LNCaP clone FGC (cell line): ENCODE data around the gene CKM.

Experiments
- DNase-seq: peaks from one replicate; pipeline ENCODE4 v3.0.0-alpha.2; 2011; ENCODE audit warnings: low read depth
- H3K4me3 ChIP-seq: 2 replicates; pipeline ENCODE4 v1.5.1; 2011; ENCODE audit warnings: mild to moderate bottlenecking, low read depth, low read length, control low read depth
- TF ChIP-seq, protein P1 (sequence below): IDR thresholded peaks from 2 replicates; pipeline ENCODE4 v1.5.1; 2012; ENCODE audit warnings: mild to moderate bottlenecking; ENCODE audit not compliant: control insufficient read depth, insufficient read depth; ENCODE audit errors: extremely low read depth

CKM gene

DNA sequence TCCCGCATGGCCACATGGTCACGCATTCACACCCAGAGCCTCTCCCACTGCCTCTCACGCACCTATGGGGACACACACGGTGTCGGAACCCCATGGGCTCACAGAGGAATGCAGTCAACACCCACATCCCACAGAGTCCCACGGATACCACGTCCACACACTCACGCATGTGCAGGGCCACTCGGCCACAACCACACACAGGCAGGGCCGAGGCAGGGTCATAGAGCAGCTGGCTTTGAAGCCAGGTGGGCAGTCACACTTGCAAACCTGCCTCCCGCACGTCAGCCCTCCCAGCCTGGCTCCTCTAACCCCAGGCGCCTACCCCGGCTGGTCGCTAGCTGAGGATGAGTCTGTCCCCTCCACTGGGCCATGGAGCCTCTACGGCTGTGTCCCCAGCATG is 39.6 kb upstream of the CKM start:
- TF ChIP-seq, protein P1, sequence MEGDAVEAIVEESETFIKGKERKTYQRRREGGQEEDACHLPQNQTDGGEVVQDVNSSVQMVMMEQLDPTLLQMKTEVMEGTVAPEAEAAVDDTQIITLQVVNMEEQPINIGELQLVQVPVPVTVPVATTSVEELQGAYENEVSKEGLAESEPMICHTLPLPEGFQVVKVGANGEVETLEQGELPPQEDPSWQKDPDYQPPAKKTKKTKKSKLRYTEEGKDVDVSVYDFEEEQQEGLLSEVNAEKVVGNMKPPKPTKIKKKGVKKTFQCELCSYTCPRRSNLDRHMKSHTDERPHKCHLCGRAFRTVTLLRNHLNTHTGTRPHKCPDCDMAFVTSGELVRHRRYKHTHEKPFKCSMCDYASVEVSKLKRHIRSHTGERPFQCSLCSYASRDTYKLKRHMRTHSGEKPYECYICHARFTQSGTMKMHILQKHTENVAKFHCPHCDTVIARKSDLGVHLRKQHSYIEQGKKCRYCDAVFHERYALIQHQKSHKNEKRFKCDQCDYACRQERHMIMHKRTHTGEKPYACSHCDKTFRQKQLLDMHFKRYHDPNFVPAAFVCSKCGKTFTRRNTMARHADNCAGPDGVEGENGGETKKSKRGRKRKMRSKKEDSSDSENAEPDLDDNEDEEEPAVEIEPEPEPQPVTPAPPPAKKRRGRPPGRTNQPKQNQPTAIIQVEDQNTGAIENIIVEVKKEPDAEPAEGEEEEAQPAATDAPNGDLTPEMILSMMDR = no peak
- H3K4me3 ChIP-seq = no peak overlapping the region
- DNase-seq = no peak

DNA sequence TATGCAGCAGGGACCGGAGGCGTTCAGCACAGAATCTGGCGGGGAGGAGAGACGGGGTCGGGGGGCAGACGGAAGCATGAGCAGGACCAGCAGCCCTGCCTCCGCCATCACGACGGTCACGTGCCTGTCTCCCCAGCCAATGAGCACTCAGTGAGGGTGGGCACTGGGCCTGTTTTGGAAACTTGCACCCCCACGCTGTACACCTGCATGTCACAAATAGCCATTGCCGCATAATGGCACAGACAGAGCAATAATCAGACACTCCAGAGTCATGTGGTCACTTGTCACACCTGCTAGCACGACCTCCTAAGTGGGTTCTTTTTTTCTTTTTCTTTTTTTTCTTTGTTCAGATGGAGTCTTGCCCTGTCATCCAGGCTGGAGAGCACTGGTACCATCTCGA is 38.9 kb upstream of the CKM start:
- TF ChIP-seq, protein P1 = no peak
- no peak overlapping the region for H3K4me3 ChIP-seq
- no peak for DNase-seq

DNA sequence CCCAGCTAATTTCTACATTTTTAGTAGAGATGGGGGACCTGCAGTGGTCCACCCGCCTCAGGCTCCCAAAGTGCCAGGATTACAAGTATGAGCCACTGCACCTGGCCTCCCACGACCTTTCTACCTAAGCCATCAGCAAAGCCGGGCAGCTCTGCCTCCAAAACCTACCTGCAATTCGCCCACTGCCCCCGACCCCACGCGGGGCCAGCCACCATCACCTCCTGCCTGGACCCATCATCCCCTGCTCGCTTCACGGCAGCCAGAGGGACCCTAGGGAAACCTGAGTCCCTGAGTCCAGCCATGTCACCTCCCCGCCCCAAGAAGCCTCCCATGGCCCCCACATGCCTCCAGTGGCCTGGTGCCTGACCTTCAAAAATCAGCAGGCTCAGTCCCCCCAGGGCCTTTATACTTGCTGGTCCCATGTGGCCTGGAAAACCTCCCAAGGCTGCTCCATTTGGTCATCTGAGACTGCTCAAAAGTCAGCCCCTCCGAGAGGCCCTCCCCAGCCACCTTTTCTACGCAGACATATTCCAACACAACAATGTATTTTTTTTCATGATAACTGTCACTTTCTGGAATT is 35.6 kb upstream of the CKM start:
- no peak for DNase-seq
- TF ChIP-seq, protein P1 = no peak
- H3K4me3 ChIP-seq = no peak overlapping the region

DNA sequence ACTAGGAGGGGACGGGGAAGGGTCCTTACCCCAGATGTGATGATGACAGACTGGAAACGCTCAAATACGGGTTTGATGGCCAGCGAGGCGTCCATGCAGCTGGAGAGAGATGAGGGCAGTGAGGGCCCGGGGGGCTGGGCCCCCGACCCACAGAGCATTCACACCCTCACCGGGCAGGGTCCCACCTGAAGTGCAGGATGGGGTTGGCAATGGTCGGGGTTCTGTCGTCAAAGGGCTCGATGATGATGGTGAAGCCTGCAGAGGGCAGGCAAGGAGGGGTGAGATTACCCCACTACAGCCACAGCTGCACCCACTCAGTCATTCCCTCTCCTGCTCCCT is 34.7 kb upstream of the CKM start:
- TF ChIP-seq, protein P1 = no peak
- DNase-seq = no peak
- H3K4me3 ChIP-seq = no peak overlapping the region

DNA sequence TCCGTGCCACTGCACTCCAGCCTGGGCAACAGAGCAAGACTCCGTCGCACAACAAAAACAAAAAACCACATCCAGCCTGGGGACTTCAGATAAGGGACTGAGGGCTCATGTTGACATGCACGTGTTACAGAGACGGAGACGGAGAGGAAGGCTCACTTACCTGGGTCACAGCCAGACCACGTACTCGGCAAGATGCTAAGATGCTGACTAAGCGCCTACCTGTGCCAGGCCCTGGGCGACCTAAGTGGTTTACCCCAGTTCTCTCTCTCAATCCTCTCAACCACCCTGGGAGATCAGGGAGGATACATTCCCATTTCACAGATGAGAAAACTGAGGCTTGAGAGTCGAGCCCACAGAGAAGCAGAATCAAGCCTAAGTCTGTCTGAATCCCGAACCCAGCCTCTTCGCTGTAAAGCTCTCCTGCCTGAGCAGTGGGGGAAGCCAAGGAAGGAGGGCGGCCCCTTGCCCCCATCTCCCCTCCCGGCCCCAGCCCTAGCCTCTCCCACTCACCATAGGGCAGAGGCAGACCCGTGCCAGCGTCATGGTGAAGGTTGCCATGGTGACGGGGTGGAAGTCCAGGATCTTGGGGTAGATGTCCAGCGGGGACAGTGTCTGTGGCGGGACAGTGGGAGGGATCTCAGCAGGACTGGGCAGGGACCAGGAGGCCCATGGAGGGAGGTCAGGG is 34.2 kb upstream of the CKM start:
- TF ChIP-seq, protein P1 = no peak
- no peak overlapping the region for H3K4me3 ChIP-seq
- DNase-seq = no peak

DNA sequence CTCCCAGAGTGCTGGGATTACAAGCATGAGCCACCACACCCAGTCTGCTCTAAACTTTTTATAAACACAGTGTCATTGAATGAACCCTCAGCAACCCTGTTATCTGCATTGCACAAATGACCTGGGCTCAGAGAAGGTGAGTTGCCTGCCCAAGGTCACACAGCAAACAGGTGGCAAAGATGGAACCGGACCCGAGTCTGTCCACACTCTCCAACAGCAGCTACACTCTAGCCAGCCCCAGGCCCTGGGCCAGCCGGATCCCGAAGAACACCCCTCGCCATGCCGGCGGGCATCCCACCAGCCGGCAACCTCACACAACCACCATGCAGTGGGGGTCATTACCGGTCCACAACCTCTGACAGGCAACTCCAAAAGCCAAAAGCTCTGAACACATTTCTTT is 33.2 kb upstream of the CKM start:
- no peak for DNase-seq
- TF ChIP-seq, protein P1 = no peak
- H3K4me3 ChIP-seq = no peak overlapping the region

DNA sequence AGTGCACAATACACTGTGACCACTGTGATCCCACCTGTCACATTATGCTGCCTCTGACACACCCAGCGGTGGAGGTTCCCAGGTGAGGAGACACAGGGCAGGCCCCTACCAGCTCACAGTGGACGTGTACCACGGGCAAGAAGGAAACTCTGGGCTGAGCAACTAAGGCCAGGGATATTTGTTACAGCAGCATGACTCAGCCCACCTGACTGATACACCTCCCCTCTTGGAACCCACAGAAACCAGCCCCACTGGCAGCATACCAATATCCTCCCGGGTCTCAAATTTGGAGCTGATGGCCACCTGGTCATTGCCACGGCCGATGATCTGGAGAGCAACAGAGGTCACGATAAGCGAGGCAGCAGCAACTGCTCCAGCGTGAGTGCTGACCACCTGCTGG is 32.7 kb upstream of the CKM start:
- TF ChIP-seq, protein P1 = no peak
- DNase-seq = no peak
- H3K4me3 ChIP-seq = no peak overlapping the region
